ENCODE data around the gene ADAMTSL2.

ADAMTSL2 gene

DNA sequence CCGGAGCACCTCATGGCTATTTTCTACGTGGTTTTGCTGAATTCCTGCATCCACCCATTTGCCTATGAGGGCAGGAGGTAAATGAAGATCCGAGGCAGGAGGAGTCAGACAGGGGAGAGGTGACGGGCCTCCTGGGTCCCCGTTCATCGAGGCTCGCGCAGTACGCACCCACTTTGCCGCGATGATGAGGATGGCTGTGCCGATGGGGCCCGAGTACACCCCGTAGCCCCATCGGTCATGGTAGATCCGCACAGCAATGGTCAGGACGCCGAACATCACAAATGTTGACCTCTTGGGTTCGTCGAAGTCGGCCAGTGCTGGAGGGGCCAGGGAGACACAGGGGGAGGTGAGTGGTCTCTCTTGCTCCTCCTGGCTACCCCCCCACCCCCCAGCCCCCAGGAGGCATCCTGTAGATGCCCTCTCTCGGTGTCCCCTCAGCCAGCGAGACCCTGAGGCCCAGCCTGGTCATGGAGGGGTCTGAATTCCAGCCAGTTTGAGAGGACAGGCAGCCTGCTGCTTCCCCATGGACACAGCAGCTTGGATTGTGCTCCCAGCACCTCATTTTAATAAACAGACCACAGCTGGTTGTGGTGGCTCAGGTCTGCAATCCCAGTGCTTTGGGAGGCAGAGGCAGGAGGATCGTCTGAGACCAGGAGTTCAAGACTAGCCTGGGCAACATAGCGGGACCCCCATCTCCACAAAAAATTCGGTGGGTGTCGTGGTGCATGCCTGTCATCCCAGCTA lies 15.6 kb upstream of the ADAMTSL2 start:
- no peaks in the 10 kb centered on the region for H3K9me3 Mint-ChIP-seq
- peaks cover 60% of the 10 kb centered on the region for H3K4me1 Mint-ChIP-seq
- H3K27ac Mint-ChIP-seq: peak overlapping the region in 2 of 3 experiments; percentile 22 to 92
- TF ChIP-seq, protein P1, sequence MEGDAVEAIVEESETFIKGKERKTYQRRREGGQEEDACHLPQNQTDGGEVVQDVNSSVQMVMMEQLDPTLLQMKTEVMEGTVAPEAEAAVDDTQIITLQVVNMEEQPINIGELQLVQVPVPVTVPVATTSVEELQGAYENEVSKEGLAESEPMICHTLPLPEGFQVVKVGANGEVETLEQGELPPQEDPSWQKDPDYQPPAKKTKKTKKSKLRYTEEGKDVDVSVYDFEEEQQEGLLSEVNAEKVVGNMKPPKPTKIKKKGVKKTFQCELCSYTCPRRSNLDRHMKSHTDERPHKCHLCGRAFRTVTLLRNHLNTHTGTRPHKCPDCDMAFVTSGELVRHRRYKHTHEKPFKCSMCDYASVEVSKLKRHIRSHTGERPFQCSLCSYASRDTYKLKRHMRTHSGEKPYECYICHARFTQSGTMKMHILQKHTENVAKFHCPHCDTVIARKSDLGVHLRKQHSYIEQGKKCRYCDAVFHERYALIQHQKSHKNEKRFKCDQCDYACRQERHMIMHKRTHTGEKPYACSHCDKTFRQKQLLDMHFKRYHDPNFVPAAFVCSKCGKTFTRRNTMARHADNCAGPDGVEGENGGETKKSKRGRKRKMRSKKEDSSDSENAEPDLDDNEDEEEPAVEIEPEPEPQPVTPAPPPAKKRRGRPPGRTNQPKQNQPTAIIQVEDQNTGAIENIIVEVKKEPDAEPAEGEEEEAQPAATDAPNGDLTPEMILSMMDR (IDR thresholded peaks at IDR 0.05; ENCODE audit: unreplicated experiment in 3 of 3): no peak
- H3K4me3 Mint-ChIP-seq: peak overlapping the region in 1 of 3 experiments; percentile 24
- H3K36me3 Mint-ChIP-seq (ENCODE audit: low read depth): no peaks in the 10 kb centered on the region
- H3K27me3 Mint-ChIP-seq (ENCODE audit: low read depth): peaks cover 4% of the 10 kb centered on the region

DNA sequence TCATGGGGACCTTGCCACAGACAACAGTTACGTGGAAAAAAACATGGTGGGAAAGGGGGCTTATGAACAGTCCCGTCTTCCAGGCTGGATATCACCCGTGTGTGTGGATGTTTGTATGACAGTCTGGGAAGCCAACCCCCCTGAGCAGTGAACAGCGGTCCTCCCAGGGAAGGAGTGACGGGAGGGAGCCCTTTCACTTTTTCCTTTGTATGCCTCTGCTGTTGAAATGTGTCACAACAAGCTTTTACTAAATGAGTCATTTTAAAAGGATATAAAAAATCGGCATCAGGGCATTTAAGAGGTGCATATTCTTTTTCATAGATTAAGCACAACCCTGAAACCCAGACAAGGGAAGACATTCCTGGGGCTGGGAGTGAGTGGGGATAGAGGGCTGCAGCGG lies 14.8 kb upstream of the ADAMTSL2 start:
- Mint-ChIP-seq H3K4me3 (no peak overlapping the region), H3K4me1 (peaks cover 61% of the 10 kb centered on the region), H3K27me3 (ENCODE audit: low read depth) (peaks cover 4% of the 10 kb centered on the region), H3K9me3 (no peaks in the 10 kb centered on the region), H3K36me3 (ENCODE audit: low read depth) (no peaks in the 10 kb centered on the region), H3K27ac (peak overlapping the region; percentile 54 to 92 (median 71))
- TF ChIP-seq, protein P1 (IDR thresholded peaks at IDR 0.05; ENCODE audit: unreplicated experiment in 3 of 3): no peak

DNA sequence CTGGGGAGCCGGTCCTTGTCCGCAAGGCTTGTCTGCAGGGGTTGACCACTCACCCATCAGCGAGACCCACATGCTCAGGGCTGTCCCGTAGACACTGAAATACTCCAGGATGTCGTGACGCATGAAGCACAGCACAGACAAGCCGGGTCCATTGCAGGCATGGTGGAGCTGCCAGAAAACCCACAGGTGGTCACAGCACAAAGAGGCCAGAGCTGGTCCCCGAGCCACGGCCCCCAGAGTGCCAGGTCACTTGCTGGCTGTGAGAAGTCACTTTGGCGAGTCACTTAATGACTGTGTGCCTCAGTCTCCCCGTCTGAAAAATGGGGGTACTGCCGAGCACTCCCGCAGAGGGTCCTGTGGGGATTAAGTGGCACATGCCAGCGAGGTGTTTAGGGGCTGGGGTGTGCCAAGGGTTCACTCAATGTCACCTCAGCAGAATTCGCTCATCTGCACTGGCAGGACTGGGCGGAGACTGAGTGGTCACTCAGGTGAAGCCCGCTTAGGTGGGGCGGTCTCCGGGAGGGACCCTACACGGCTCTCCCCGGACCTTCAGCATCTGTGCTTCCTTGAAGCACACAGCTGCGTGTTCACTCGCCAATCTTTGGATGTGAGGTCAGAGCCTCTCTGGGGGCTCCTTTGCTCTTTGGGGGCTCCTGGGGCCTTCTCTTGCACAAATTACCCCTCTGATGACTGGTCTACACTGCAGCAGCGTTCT lies 14.2 kb upstream of the ADAMTSL2 start:
- H3K36me3 Mint-ChIP-seq (ENCODE audit: low read depth): no peaks in the 10 kb centered on the region
- peaks cover 61% of the 10 kb centered on the region for H3K4me1 Mint-ChIP-seq
- H3K9me3 Mint-ChIP-seq: no peaks in the 10 kb centered on the region
- H3K27me3 Mint-ChIP-seq (ENCODE audit: low read depth): peaks cover 4% of the 10 kb centered on the region
- H3K27ac Mint-ChIP-seq: peak overlapping the region; percentile 54 to 92 (median 87)
- H3K4me3 Mint-ChIP-seq: no peak overlapping the region
- TF ChIP-seq, protein P1 (IDR thresholded peaks at IDR 0.05; ENCODE audit: unreplicated experiment in 3 of 3): no peak

DNA sequence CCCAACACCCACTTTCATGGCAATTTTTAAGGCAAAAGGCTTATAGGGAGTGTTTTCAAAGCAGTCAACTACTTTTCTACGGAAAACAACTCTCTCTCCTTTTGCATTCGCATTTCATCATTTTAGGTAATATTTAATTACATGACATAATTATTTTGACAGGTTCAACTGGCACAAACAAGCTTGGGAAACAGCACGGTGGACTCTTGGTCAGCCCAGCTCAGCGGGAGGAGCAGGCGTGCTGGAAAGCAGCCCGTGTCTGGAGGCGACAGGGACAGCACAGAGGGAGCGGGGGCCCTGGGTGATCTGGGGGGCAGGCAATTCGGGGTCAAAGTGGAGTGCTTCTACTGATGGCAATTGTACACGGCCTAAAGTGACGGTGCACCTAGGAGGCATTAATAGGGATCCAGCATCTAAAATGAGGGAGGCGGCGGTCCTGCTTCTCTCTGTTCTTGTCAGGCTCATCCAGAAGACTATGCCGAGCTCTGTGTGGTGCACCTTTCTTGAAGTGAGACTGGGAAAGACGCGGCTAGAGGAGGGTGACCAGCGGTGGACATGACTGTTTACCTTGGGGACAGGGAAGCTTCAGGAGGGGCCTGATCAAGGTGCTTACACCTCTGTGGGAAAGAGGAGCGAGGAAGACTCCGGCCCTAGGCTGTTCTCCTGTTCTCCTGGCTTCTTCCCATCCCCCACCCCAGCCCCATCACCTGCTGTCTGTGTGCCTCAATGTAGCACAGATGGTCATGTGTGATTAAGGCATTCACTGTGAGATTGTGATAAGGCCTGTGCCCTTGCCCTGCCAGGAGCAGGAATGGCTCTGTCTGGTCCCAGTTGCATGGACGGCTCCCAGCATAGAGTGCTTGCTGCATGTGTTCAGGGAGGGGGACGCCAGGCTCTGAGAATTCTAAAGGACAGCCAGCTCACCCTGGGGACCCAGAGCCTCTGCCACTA lies 13.1 kb upstream of the ADAMTSL2 start:
- Mint-ChIP-seq H3K4me3 (peak overlapping the region in 1 of 3 experiments; percentile 89), H3K9me3 (no peaks in the 10 kb centered on the region), H3K4me1 (peaks cover 66% of the 10 kb centered on the region)

More for the DNA sequence above, 13.1 kb upstream of the ADAMTSL2 start:
- H3K27me3 Mint-ChIP-seq (ENCODE audit: low read depth): peaks cover 4% of the 10 kb centered on the region
- TF ChIP-seq, protein P1 (IDR thresholded peaks at IDR 0.05; ENCODE audit: unreplicated experiment in 3 of 3): no peak
- no peaks in the 10 kb centered on the region for H3K36me3 Mint-ChIP-seq (ENCODE audit: low read depth)
- H3K27ac Mint-ChIP-seq: peak overlapping the region; percentile 59 to 91 (median 87)
